ENCODE data around the gene HMGB1.

- TF ChIP-seq, protein P1, sequence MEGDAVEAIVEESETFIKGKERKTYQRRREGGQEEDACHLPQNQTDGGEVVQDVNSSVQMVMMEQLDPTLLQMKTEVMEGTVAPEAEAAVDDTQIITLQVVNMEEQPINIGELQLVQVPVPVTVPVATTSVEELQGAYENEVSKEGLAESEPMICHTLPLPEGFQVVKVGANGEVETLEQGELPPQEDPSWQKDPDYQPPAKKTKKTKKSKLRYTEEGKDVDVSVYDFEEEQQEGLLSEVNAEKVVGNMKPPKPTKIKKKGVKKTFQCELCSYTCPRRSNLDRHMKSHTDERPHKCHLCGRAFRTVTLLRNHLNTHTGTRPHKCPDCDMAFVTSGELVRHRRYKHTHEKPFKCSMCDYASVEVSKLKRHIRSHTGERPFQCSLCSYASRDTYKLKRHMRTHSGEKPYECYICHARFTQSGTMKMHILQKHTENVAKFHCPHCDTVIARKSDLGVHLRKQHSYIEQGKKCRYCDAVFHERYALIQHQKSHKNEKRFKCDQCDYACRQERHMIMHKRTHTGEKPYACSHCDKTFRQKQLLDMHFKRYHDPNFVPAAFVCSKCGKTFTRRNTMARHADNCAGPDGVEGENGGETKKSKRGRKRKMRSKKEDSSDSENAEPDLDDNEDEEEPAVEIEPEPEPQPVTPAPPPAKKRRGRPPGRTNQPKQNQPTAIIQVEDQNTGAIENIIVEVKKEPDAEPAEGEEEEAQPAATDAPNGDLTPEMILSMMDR (IDR thresholded peaks at IDR 0.05): peak; percentile 78
- TF ChIP-seq ZFX (IDR thresholded peaks at IDR 0.05; ENCODE audit: borderline replicate concordance): no peak
Observed at GRCh38 chr13:30408319-30409101, 57.2 kb downstream of the HMGB1 start.
